Measurements from ENCODE around the gene DPYD. TPM values are rescaled to one million over a fixed set of nuclear protein-coding genes. Genes with fewer than 3 reads are reported as not detected.

Gene DPYD
- total and polyA plus RNA-seq, 10 of the 15 experiments (the other 5 are each of a cell fraction or from before 2014, with no cell fraction given), result 5.7 to 23.8 (median 10.2) TPM

DNA sequence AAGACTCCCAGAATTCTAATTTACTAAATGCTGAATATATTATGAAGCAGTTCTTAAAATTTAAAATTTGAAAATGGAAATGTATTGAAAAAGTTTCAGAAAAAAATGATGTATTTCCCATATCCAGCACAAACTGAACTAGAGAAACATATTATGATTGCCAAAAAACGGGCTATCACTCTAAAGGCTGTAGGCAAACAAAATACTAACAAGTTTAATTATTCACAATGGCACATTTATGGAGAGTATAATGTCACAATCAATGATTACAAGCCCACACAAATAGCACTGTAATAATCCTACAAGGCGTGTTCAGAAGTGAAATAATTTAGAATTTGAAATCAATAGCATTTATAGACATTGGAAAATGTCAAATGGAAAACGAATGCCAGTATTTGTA is 667.9 kb downstream of the DPYD start (continued):
- no peak for TF ChIP-seq HDAC6 (IDR thresholded peaks at IDR 0.05; ENCODE audit: unreplicated experiment)
- TF ChIP-seq LARP7 (IDR thresholded peaks at IDR 0.05), result no peak
- TF ChIP-seq EP300 (IDR thresholded peaks at IDR 0.05; ENCODE audit: borderline replicate concordance in 1 of 2, control insufficient read depth in 1 of 2, low read depth in 2 of 2, low read length in 2 of 2), result no peak
- TF ChIP-seq, protein P1, sequence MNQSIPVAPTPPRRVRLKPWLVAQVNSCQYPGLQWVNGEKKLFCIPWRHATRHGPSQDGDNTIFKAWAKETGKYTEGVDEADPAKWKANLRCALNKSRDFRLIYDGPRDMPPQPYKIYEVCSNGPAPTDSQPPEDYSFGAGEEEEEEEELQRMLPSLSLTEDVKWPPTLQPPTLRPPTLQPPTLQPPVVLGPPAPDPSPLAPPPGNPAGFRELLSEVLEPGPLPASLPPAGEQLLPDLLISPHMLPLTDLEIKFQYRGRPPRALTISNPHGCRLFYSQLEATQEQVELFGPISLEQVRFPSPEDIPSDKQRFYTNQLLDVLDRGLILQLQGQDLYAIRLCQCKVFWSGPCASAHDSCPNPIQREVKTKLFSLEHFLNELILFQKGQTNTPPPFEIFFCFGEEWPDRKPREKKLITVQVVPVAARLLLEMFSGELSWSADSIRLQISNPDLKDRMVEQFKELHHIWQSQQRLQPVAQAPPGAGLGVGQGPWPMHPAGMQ (IDR thresholded peaks at IDR 0.05; ENCODE audit: borderline replicate concordance), result no peak

DNA sequence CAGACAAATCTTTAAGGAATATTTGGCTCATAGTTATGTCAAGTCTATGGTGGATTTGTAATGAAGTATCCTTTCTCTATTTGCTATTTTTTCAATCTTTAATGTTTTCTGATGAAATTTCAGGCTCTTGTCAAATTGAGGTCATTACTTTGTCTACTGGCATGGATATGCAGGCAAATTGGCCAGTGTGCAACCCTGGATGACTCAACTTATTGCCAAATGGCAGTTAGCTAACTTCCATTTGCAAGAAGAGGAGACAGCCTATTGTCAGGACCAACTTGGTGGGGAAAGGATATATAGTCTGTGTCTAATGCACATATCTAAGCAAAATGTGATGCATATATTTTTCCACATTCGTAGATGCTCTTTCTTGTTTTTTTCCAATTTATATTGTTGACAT is 668.8 kb downstream of the DPYD start:
- RAD21 ChIA-PET (ENCODE audit: unreplicated experiment), result no interaction called here
- Histone ChIP-seq H3K4me3 (no peak overlapping the region), H3K79me2 (ENCODE audit: control insufficient read depth, insufficient read depth, low read length) (no peaks in the 10 kb centered on the region), H2AFZ (ENCODE audit: control insufficient read depth, low read depth, low read length) (no peak overlapping the region), H3K36me3 (ENCODE audit: control insufficient read depth in 2 of 2, insufficient read depth in 2 of 2, low read length in 1 of 2) (no peaks in the 10 kb centered on the region), H4K20me1 (ENCODE audit: control insufficient read depth, insufficient read depth) (no peaks in the 10 kb centered on the region), H3K27me3 (replicated peaks in 1 of 2; ENCODE audit: control insufficient read depth in 2 of 2, insufficient read depth in 2 of 2, low read length in 1 of 2) (no peaks in the 10 kb centered on the region), H3K27ac (ENCODE audit: control insufficient read depth, insufficient read depth) (no peak overlapping the region), H3K9me3 (replicated peaks; ENCODE audit: control insufficient read depth, insufficient read depth, low read length) (no peaks in the 10 kb centered on the region; the same call in 2 of the 3 replicates), H3K4me1 (ENCODE audit: control insufficient read depth, insufficient read depth, low read length) (no peaks in the 10 kb centered on the region), H3K4me2 (ENCODE audit: control insufficient read depth, insufficient read depth) (no peak overlapping the region), H3K9ac (ENCODE audit: control insufficient read depth, insufficient read depth, low read length) (no peak overlapping the region)
- no peak for DNase-seq (ENCODE audit: low read depth, low spot score)
- SMC1A ChIA-PET (ENCODE audit: uncharacterized antibody, unreplicated experiment), result interaction anchor here (0.8 kb wide), 1 partner anchor 252 kb away, joined by 3 read pairs; no protein-coding TSS in a partner anchor
- in situ Hi-C loops (cut with MboI), result no loop called here
- CTCF ChIA-PET, result interaction anchor here (1.1 kb wide), 1 partner anchor 8 kb away, joined by 7 read pairs; no protein-coding TSS in a partner anchor
- no TSS peak for BruUV-seq (replicated peaks)
- WGBS (ENCODE audit: insufficient coverage, insufficient replicate concordance, low lambda C conversion rate, missing lambda C conversion rate), result 26% methylated on average over 1 of the region's 1 CpG
- no peak for FAIRE-seq
- POLR2A ChIA-PET, result no interaction called here
- TF ChIP-seq IKZF1 (conservative IDR thresholded peaks at IDR 0.05), result no peak
- no peak for TF ChIP-seq IRF4 (IDR thresholded peaks at IDR 0.05; ENCODE audit: low read depth, low read length)
- no peak for TF ChIP-seq TCF7 (IDR thresholded peaks at IDR 0.05; ENCODE audit: borderline replicate concordance)
- TF ChIP-seq, protein P2, sequence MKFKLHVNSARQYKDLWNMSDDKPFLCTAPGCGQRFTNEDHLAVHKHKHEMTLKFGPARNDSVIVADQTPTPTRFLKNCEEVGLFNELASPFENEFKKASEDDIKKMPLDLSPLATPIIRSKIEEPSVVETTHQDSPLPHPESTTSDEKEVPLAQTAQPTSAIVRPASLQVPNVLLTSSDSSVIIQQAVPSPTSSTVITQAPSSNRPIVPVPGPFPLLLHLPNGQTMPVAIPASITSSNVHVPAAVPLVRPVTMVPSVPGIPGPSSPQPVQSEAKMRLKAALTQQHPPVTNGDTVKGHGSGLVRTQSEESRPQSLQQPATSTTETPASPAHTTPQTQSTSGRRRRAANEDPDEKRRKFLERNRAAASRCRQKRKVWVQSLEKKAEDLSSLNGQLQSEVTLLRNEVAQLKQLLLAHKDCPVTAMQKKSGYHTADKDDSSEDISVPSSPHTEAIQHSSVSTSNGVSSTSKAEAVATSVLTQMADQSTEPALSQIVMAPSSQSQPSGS (IDR thresholded peaks at IDR 0.05; ENCODE audit: low read length), result no peak
- TF ChIP-seq, protein P3, sequence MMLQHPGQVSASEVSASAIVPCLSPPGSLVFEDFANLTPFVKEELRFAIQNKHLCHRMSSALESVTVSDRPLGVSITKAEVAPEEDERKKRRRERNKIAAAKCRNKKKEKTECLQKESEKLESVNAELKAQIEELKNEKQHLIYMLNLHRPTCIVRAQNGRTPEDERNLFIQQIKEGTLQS (IDR thresholded peaks at IDR 0.05; ENCODE audit: borderline replicate concordance, extremely low read depth, low read depth, low read length), result no peak
- no peak for TF ChIP-seq NFYB (IDR thresholded peaks at IDR 0.05; ENCODE audit: insufficient read depth, low read depth, low read length)
- no peak for TF ChIP-seq CREM (IDR thresholded peaks at IDR 0.05; ENCODE audit: low read depth)
- no peak for TF ChIP-seq RB1 (IDR thresholded peaks at IDR 0.05; ENCODE audit: borderline replicate concordance)
- intact Hi-C loops (cut with micrococcal nuclease; ENCODE audit: unreplicated experiment), result no loop called here
- ATAC-seq, result no peak

Data from GM12878 (cell line).